Measurements from ENCODE around the gene SPATA12.

SPATA12 gene

GRCh38 chr3:57060089-57060821, at the start of gene SPATA12:
TSS of gene SPATA12 (plus strand) at chr3:57060664. CDS start at chr3:57073695, 13,031 bp downstream.
- DNase-seq (ENCODE audit: low read depth in 3 of 3) = no peak

GRCh38 chr3:57011022-57011421, 49.4 kb upstream of the SPATA12 start:
- no peak for DNase-seq (ENCODE audit: low read depth in 3 of 3)

GRCh38 chr3:57012847-57013246, 47.6 kb upstream of the SPATA12 start:
- no peak for DNase-seq (ENCODE audit: low read depth in 3 of 3)

GRCh38 chr3:57015350-57015729, 45.1 kb upstream of the SPATA12 start:
- DNase-seq (ENCODE audit: low read depth in 3 of 3) = no peak

- no peak for DNase-seq (ENCODE audit: low read depth in 3 of 3)
Measured at GRCh38 chr3:57015912-57016311, 44.6 kb upstream of the SPATA12 start.

GRCh38 chr3:57017459-57017845, 43.0 kb upstream of the SPATA12 start:
- no peak for DNase-seq (ENCODE audit: low read depth in 3 of 3)

GRCh38 chr3:57018246-57018645, 42.2 kb upstream of the SPATA12 start:
- DNase-seq (ENCODE audit: low read depth in 3 of 3) = no peak

GRCh38 chr3:57019057-57019456, 41.4 kb upstream of the SPATA12 start:
- DNase-seq (ENCODE audit: low read depth in 3 of 3) = no peak

- DNase-seq (ENCODE audit: low read depth in 3 of 3) = no peak
Measured at GRCh38 chr3:57025237-57025636, 35.2 kb upstream of the SPATA12 start.

- DNase-seq (ENCODE audit: low read depth in 3 of 3) = no peak
Measured at GRCh38 chr3:57026944-57027343, 33.5 kb upstream of the SPATA12 start.

GRCh38 chr3:57029383-57029782, 31.1 kb upstream of the SPATA12 start:
- DNase-seq (ENCODE audit: low read depth in 3 of 3) = no peak

- DNase-seq (ENCODE audit: low read depth in 3 of 3) = no peak
Measured at GRCh38 chr3:57029924-57030323, 30.5 kb upstream of the SPATA12 start.

GRCh38 chr3:57030721-57031120, 29.7 kb upstream of the SPATA12 start:
- no peak for DNase-seq (ENCODE audit: low read depth in 3 of 3)

GRCh38 chr3:57031631-57032541, 28.6 kb upstream of the SPATA12 start:
- DNase-seq (ENCODE audit: low read depth in 3 of 3) = no peak

GRCh38 chr3:57036952-57037351, 23.5 kb upstream of the SPATA12 start:
- DNase-seq (ENCODE audit: low read depth in 3 of 3) = no peak

- no peak for DNase-seq (ENCODE audit: low read depth in 3 of 3)
Measured at GRCh38 chr3:57038466-57039164, 21.8 kb upstream of the SPATA12 start.

GRCh38 chr3:57041674-57042073, 18.8 kb upstream of the SPATA12 start:
- DNase-seq (ENCODE audit: low read depth in 3 of 3) = no peak

GRCh38 chr3:57043518-57043917, 16.9 kb upstream of the SPATA12 start:
- DNase-seq (ENCODE audit: low read depth in 3 of 3) = no peak

- DNase-seq (ENCODE audit: low read depth in 3 of 3) = no peak
Measured at GRCh38 chr3:57046101-57046765, 14.2 kb upstream of the SPATA12 start.

- no peak for DNase-seq (ENCODE audit: low read depth in 3 of 3)
Measured at GRCh38 chr3:57048052-57048671, 12.3 kb upstream of the SPATA12 start.

- no peak for DNase-seq (ENCODE audit: low read depth in 3 of 3)
Measured at GRCh38 chr3:57048728-57049127, 11.7 kb upstream of the SPATA12 start.

All from stimulated activated CD4-positive, alpha-beta T cell treated with anti-CD3 and anti-CD28 coated beads, TNF-alpha, amount 100 ng/mL, for 24 hours (primary cell).